ENCODE data around the gene SPOPL.
"Not testable (repeated sequence)": the region's sequence is repeated elsewhere in the genome, so short reads cannot be mapped to it uniquely, and the experiment has no call there.

The SPOPL gene

DNA sequence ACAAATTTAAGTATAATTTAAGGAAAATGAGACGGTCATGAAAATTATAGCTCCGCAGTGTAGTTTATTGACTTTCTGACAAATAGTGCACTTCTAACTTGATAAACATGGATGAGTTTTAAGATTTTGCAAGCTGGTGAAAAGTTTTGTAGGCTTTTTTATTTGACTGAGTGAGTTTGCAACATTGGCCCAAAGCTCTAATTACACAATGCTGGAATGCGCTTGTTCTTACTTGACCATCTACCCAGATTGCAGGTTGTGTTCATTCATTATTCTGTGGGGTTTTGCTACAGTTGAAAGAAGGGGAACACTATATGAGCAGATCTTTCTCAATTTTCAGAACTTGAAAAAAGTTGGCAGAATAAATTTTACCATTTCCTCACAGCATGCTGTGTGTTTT is 13.5 kb downstream of the SPOPL start:
- H3K27me3 ChIP-seq: no peaks in the 10 kb centered on the region
- no peaks in the 10 kb centered on the region for H3K36me3 ChIP-seq
- H3K4me3 ChIP-seq (ENCODE audit: low read depth, low read length): no peak overlapping the region
- DNase-seq: no peak
- TF ChIP-seq, protein P1, sequence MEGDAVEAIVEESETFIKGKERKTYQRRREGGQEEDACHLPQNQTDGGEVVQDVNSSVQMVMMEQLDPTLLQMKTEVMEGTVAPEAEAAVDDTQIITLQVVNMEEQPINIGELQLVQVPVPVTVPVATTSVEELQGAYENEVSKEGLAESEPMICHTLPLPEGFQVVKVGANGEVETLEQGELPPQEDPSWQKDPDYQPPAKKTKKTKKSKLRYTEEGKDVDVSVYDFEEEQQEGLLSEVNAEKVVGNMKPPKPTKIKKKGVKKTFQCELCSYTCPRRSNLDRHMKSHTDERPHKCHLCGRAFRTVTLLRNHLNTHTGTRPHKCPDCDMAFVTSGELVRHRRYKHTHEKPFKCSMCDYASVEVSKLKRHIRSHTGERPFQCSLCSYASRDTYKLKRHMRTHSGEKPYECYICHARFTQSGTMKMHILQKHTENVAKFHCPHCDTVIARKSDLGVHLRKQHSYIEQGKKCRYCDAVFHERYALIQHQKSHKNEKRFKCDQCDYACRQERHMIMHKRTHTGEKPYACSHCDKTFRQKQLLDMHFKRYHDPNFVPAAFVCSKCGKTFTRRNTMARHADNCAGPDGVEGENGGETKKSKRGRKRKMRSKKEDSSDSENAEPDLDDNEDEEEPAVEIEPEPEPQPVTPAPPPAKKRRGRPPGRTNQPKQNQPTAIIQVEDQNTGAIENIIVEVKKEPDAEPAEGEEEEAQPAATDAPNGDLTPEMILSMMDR (IDR thresholded peaks at IDR 0.05; ENCODE audit: low read depth, low read length): no peak
- no peaks in the 10 kb centered on the region for H3K9me3 ChIP-seq
- H3K4me1 ChIP-seq: no peaks in the 10 kb centered on the region

DNA sequence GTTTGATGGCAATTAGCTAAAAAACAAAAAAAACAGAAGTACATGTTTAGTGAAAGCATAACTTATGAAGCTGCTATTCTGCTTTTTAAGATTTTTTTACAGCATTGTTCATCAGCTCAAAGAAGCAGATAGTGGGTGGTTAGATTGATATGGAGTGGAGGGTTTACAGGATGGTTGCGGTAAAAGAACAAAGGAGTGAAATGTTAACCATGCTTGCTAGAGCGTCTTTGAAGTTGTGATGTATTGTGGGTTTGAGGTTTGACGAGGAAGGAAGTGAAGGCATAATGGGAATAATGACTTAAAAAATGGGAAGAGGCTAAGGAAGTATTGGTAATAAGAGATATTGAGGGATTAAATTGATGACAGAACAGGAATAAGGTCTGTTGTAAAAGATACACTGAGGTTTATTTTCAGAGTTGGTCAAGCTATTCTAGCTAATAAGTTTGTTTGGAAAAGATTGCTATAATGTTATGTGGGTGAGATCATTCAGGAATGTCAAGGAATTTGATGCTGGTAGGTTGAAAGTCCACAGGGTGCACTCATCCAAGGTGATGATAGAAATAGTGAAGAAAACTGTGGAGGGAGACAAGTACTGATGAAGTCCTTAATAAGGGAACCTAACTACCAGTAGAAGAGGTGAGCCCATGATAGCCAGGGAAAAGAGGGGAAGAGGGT is 14.6 kb downstream of the SPOPL start:
- Histone ChIP-seq H3K36me3 (no peaks in the 10 kb centered on the region), H3K4me3 (ENCODE audit: low read depth, low read length) (no peak overlapping the region), H3K27me3 (no peaks in the 10 kb centered on the region), H3K4me1 (no peaks in the 10 kb centered on the region), H3K9me3 (no peaks in the 10 kb centered on the region)
- DNase-seq: no peak
- TF ChIP-seq, protein P1 (IDR thresholded peaks at IDR 0.05; ENCODE audit: low read depth, low read length): no peak

DNA sequence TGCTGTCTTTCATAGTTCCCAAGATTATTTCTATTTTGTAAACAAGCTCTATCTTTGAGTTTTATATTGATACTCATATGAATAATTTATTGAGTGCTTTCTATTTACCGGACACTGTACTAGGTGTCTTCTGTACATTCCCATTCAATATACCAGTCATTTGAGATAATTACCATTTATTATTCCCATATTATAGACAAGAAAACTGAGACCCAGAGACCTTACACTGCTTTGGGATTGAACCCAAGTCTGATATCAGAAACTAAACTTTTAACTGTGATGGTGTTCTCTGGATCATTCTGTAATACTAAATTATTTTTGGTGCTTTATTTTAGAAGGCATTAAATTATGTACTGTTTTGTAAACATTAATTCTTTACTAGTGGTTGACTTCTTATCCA is 17.3 kb downstream of the SPOPL start:
- no peak for DNase-seq
- Histone ChIP-seq H3K4me3 (ENCODE audit: low read depth, low read length) (no peak overlapping the region), H3K9me3 (no peaks in the 10 kb centered on the region), H3K27me3 (no peaks in the 10 kb centered on the region), H3K4me1 (no peaks in the 10 kb centered on the region), H3K36me3 (no peaks in the 10 kb centered on the region)
- TF ChIP-seq, protein P1 (IDR thresholded peaks at IDR 0.05; ENCODE audit: low read depth, low read length): no peak

- TF ChIP-seq, protein P1 (IDR thresholded peaks at IDR 0.05; ENCODE audit: low read depth, low read length): no peak
- Histone ChIP-seq H3K4me1 (no peaks in the 10 kb centered on the region), H3K36me3 (no peaks in the 10 kb centered on the region), H3K9me3 (no peaks in the 10 kb centered on the region), H3K27me3 (no peaks in the 10 kb centered on the region), H3K4me3 (ENCODE audit: low read depth, low read length) (no peak overlapping the region)
- DNase-seq: no peak
These were observed 20.3 kb downstream of the SPOPL start for GRCh38 chr2:138521821-138522220.

- H3K4me1 ChIP-seq: no peaks in the 10 kb centered on the region
- H3K36me3 ChIP-seq: no peaks in the 10 kb centered on the region
- TF ChIP-seq, protein P1 (IDR thresholded peaks at IDR 0.05; ENCODE audit: low read depth, low read length): no peak
- DNase-seq: no peak
- no peak overlapping the region for H3K4me3 ChIP-seq (ENCODE audit: low read depth, low read length)
- no peaks in the 10 kb centered on the region for H3K9me3 ChIP-seq
- H3K27me3 ChIP-seq: no peaks in the 10 kb centered on the region
These were observed 21.0 kb downstream of the SPOPL start for GRCh38 chr2:138522556-138522955.

DNA sequence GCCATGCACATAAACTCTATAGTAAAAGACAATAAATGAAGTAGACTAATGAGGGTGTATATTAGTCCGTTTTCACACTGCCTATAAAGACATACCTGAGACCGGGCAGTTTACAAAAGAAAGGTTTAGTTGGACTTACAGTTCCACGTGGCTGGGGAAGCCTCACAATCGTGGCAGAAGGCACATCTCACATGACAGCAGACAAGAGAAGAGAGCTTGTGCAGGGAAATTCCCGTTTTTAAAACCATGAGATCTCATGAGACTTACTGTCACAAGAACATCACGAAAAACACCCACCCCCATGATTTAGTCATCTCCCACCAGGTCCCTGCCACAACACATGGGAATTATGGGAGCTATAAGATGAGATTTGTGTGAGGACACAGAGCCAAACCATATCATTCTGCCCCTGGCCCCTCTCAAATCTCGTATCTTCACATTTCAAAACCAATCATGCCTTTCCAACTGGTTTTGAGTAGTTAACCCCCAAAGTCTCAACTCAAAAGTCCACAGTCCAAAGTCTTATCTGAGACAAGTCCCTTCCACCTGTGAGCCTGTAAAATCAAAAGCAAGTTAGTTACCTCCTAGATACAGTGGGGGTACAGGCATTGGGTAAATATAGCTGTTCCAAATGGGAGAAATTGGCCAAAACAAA is 21.6 kb downstream of the SPOPL start:
- not testable (repeated sequence) for H3K9me3 ChIP-seq; H3K36me3 ChIP-seq; H3K4me3 ChIP-seq (ENCODE audit: low read depth, low read length); H3K4me1 ChIP-seq; DNase-seq; H3K27me3 ChIP-seq

GRCh38 chr2:138523673-138524042 is 22.1 kb downstream of the SPOPL start:
- H3K27me3 ChIP-seq; H3K4me1 ChIP-seq; H3K4me3 ChIP-seq (ENCODE audit: low read depth, low read length); H3K36me3 ChIP-seq; H3K9me3 ChIP-seq; DNase-seq: not testable (repeated sequence)

DNA sequence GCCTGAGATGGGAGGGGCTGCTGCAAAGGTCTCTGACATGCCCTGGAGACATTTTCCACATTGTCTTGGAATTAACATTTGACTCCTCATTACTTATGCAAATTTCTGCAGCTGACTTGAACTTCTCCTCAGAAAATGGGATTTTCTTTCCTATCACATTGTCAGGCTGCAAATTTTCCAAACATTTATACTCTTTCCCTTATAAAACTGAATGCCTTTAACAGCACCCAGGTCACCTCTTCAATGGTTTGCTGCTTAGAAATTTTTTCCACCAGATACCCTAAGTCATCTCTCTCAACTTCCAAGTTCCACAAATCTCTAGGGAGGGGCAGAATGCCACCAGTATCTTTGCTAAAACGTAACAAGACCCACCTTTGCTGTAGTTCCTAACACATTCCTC is 22.8 kb downstream of the SPOPL start:
- DNase-seq; H3K4me1 ChIP-seq; H3K9me3 ChIP-seq; H3K4me3 ChIP-seq (ENCODE audit: low read depth, low read length); H3K27me3 ChIP-seq; H3K36me3 ChIP-seq: not testable (repeated sequence)

Data from BE2C (cell line).